Adrenal gland (tissue), 19 donors: ENCODE data around the gene MAP2K6. TPM values are rescaled to one million over a fixed set of nuclear protein-coding genes. Genes with fewer than 3 reads are reported as not detected.

Experiments
- DNase-seq, 7 donors: peaks; one replicate each; pipeline ENCODE4 v3.0.0-alpha.2; 2019 to 2020
- H3K27ac ChIP-seq, 5 donors: fragments of 200-600 bp; sonication (generic) in 4 of 5; 1 replicate in 3 of 5; 2 replicates in 2 of 5; pipeline versions ENCODE4 v1.5.1 to v1.8.0; 2016 to 2020; ENCODE audit warnings: mild to moderate bottlenecking in 1 of 5
- H3K27me3 ChIP-seq: fragments of 200-600 bp; 2 replicates; pipeline ENCODE4 v1.8.0; 2021
- H3K36me3 ChIP-seq, 2 donors: fragments of 200-600 bp; replicated peaks in 1 of 2; 1 replicate in 1 of 2; 2 replicates in 1 of 2; pipeline versions ENCODE4 v1.5.1 to v1.8.0; 2018 to 2022
- H3K4me1 ChIP-seq, 2 donors: fragments of 200-600 bp; replicated peaks in 1 of 2; 1 replicate in 1 of 2; 2 replicates in 1 of 2; pipeline versions ENCODE4 v1.5.1 to v1.8.0; 2018 to 2021
- H3K4me3 ChIP-seq, 4 donors: fragments of 200-600 bp; sonication (generic) in 3 of 4; one replicate each; pipeline ENCODE4 v1.5.1; 2016 to 2018
- H3K9me3 ChIP-seq, 3 donors: fragments of 200-600 bp; sonication (generic) in 1 of 3; replicated peaks in 1 of 3; 1 replicate in 2 of 3; 2 replicates in 1 of 3; pipeline versions ENCODE4 v1.5.1 to v1.8.0; 2016 to 2021
- CTCF ChIP-seq, 6 experiments: fragments of 450-650 bp in 4 of 6; fragments of 200-600 bp in 2 of 6; sonication (generic) in 1 of 6; IDR thresholded peaks; 1 replicate in 5 of 6; 2 replicates in 1 of 6; pipeline versions ENCODE4 v1.5.1 to v1.8.0; 2016 to 2021; ENCODE audit warnings: antibody characterized with exemption in 6 of 6, mild to moderate bottlenecking in 2 of 6, moderate library complexity in 1 of 6
- POLR2A ChIP-seq, 2 donors: fragments of 450-650 bp; IDR thresholded peaks; one replicate each; pipeline ENCODE4 v1.6.1; 2017; ENCODE audit warnings: antibody characterized with exemption in 2 of 2, mild to moderate bottlenecking in 2 of 2, moderate library complexity in 1 of 2
- WGBS, 4 donors: extraction: QIAGEN DNeasy Blood & Tissue Kit in 2 of 4; methylation state at CpG; one replicate each; pipeline versions ENCODE4 v1.1.5 to v1.1.7; 2013 to 2017; 5-methylcytosine and 5-hydroxymethylcytosine counted together
- intact Hi-C, 2 donors: fragments of 100-400 bp; cut with DNase I; formaldehyde crosslinking; loops; one replicate each; pipeline versions ENCODE4 v1.14.1 to v1.15.0; 2022 to 2023
- long read RNA-seq, 10 donors: library from polyadenylated mRNA in 3 of 10; unstranded in 2 of 10; stranded (forward) in 1 of 10; transcript quantifications; one replicate each; pipeline ENCODE4 v2.0.0 and lab custom pipeline, GENCODE V29; 2021 to 2026
- polyA plus RNA-seq, 3 donors: library from polyadenylated mRNA; stranded (reverse); fragments of 200-250 nt in 2 of 3; fragments of 350-450 nt in 1 of 3; fragmentation: Illumina TruSeq in 1 of 3; extraction: RNeasy Lipid Tissue Mini Kit (QIAGEN cat#74804) in 1 of 3; gene quantifications; one replicate each; pipeline ENCODE4 v1.2.3, GENCODE V29; 2013 to 2014
- total RNA-seq, 9 donors: library from RNA; depleted of rRNA in 4 of 9; stranded (reverse); fragments of >200 nt in 4 of 9; fragments of 120-200 nt in 1 of 9; fragmentation: NEBNext Ultra II Directional in 1 of 9; extraction: Animal tissue kit (Norgen Biotek cat#: 25700) in 1 of 9; gene quantifications; one replicate each; pipeline versions ENCODE4 v1.1.0 to v1.2.4, GENCODE V29; 2013 to 2023
- donor health status: healthy with polysubstance abuse.
- donor health status: Bipolar disorder and iron deficiency.
- donor health status: DM: yes; HTN: yes; CAD: no.
- donor health status: DM: no; HTN: no; CAD: no.
- donor health status: DM: no; HTN: no; CAD: no.
- donor health status: DM: yes; HTN: yes; CAD: no.

Gene MAP2K6
- total RNA-seq (1 to 10 TPM in 7 of 9 donors, under 1 TPM in 2; 0.53 to 7.0 (median 1.7) TPM), polyA plus RNA-seq (1 to 10 TPM; 1.8 to 2.2 (median 2.0) TPM)
- long read RNA-seq, donor 1, full-length matches to known transcripts: 1 of 1 reads
- long read RNA-seq, donor 1, partial matches to known transcripts: 0 of 1 reads
- long read RNA-seq, donor 1, other reads (novel, unspliced or antisense): 0 of 1 reads
- long read RNA-seq, donor 2, full-length matches to known transcripts: 1 of 1 reads
- long read RNA-seq, donor 2, partial matches to known transcripts: 0 of 1 reads
- long read RNA-seq, donor 2, other reads (novel, unspliced or antisense): 0 of 1 reads
- long read RNA-seq, donor 3: 0 reads
- long read RNA-seq, donor 4, full-length matches to known transcripts: 2 of 2 reads
- long read RNA-seq, donor 4, partial matches to known transcripts: 0 of 2 reads
- long read RNA-seq, donor 4, other reads (novel, unspliced or antisense): 0 of 2 reads
- long read RNA-seq, donor 5, full-length matches to known transcripts: 3 of 3 reads
- long read RNA-seq, donor 5, partial matches to known transcripts: 0 of 3 reads
- long read RNA-seq, donor 5, other reads (novel, unspliced or antisense): 0 of 3 reads
- long read RNA-seq, donor 6, full-length matches to known transcripts: 1 of 1 reads
- long read RNA-seq, donor 6, partial matches to known transcripts: 0 of 1 reads
- long read RNA-seq, donor 6, other reads (novel, unspliced or antisense): 0 of 1 reads
- long read RNA-seq, donor 7: 0 reads
- long read RNA-seq, donor 8: 0 reads
- long read RNA-seq, donor 9: 0 reads
- long read RNA-seq, donor 10: 0 reads

GRCh38 chr17:69414408-69415274 is at the start of gene MAP2K6:
TSS of gene MAP2K6 (plus strand) at chr17:69414697. CDS start at chr17:69414985, 288 bp downstream.
- H3K27me3 ChIP-seq: no peaks in the 10 kb centered on the region
- 0 to 1% (median 1%) methylated on average over 22 to 27 of the region's 27 CpGs for WGBS, 4 donors
- peak within 1 kb of the TSS in 1 of 5 donors; percentile 3 for H3K27ac ChIP-seq
- H3K9me3 ChIP-seq: no peaks in the 10 kb centered on the region
- no peaks in the 10 kb centered on the region for H3K36me3 ChIP-seq
- intact Hi-C loops: no loop called here
- DNase-seq: peak; percentile 59 to 84 (median 71)
- TF ChIP-seq CTCF (IDR thresholded peaks at IDR 0.05) (no peak), POLR2A (IDR thresholded peaks at IDR 0.05) (no peak)
- H3K4me1 ChIP-seq: peaks cover 0 to 18% of the 10 kb centered on the region in 2 donors
- H3K4me3 ChIP-seq: peak within 1 kb of the TSS; percentile 29 to 70 (median 40)

GRCh38 chr17:69367298-69367697 is 47.2 kb upstream of the MAP2K6 start:
- no peaks in the 10 kb centered on the region for H3K4me1 ChIP-seq
- no peaks in the 10 kb centered on the region for H3K9me3 ChIP-seq
- DNase-seq: no peak
- H3K36me3 ChIP-seq: no peaks in the 10 kb centered on the region
- TF ChIP-seq POLR2A (IDR thresholded peaks at IDR 0.05): no peak
- TF ChIP-seq CTCF (IDR thresholded peaks at IDR 0.05): no peak
- intact Hi-C loops: no loop called here
- H3K4me3 ChIP-seq: no peak overlapping the region
- 58 to 73% (median 69%) methylated on average over 3 of the region's 3 CpGs for WGBS, 4 donors
- no peaks in the 10 kb centered on the region for H3K27me3 ChIP-seq
- H3K27ac ChIP-seq: no peak overlapping the region

- Histone ChIP-seq H3K9me3 (no peaks in the 10 kb centered on the region), H3K36me3 (no peaks in the 10 kb centered on the region), H3K4me1 (no peaks in the 10 kb centered on the region), H3K4me3 (no peak overlapping the region), H3K27ac (no peak overlapping the region), H3K27me3 (no peaks in the 10 kb centered on the region)
- no peak for DNase-seq
- WGBS, 4 donors: 84 to 97% (median 90%) methylated on average over 2 of the region's 2 CpGs
- intact Hi-C loops: no loop called here
- TF ChIP-seq CTCF (IDR thresholded peaks at IDR 0.05): no peak
- TF ChIP-seq POLR2A (IDR thresholded peaks at IDR 0.05): no peak
These were observed 41.4 kb upstream of the MAP2K6 start for GRCh38 chr17:69373069-69373468.
